ENCODE data around the gene GTF2A1.
"Not testable (repeated sequence)": the region's sequence is repeated elsewhere in the genome, so short reads cannot be mapped to it uniquely, and the experiment has no call there.

DNA sequence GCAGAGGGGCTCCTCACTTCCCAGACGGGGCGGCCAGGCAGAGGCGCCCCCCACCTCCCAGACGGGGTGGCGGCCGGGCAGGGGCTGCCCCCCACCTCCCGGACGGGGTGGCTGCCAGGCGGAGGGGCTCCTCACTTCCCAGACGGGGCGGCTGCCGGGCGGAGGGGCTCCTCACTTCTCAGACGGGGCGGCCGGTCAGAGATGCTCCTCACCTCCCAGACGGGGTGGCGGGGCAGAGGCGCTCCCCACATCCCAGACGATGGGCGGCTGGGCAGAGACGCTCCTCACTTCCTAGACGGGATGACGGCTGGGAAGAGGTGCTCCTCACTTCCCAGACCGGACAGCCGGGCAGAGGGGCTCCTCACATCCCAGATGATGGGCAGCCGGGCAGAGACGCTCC, 23.7 kb upstream of the GTF2A1 start:
- not testable (repeated sequence) for TF ChIP-seq POLR2A (IDR thresholded peaks at IDR 0.05; ENCODE audit: low read depth, low read length); MYC (IDR thresholded peaks at IDR 0.05; ENCODE audit: low read depth, low read length); JUN (IDR thresholded peaks at IDR 0.05; ENCODE audit: borderline replicate concordance, insufficient read depth, insufficient read length, low read depth); EZH2 (IDR thresholded peaks at IDR 0.05; ENCODE audit: borderline replicate concordance, low read depth, low read length, severe bottlenecking); POLR2AphosphoS5 (IDR thresholded peaks at IDR 0.05; ENCODE audit: insufficient read depth, low read depth, low read length); FOS (IDR thresholded peaks at IDR 0.05; ENCODE audit: borderline replicate concordance, insufficient read depth, low read length)
- TF ChIP-seq, protein P1, sequence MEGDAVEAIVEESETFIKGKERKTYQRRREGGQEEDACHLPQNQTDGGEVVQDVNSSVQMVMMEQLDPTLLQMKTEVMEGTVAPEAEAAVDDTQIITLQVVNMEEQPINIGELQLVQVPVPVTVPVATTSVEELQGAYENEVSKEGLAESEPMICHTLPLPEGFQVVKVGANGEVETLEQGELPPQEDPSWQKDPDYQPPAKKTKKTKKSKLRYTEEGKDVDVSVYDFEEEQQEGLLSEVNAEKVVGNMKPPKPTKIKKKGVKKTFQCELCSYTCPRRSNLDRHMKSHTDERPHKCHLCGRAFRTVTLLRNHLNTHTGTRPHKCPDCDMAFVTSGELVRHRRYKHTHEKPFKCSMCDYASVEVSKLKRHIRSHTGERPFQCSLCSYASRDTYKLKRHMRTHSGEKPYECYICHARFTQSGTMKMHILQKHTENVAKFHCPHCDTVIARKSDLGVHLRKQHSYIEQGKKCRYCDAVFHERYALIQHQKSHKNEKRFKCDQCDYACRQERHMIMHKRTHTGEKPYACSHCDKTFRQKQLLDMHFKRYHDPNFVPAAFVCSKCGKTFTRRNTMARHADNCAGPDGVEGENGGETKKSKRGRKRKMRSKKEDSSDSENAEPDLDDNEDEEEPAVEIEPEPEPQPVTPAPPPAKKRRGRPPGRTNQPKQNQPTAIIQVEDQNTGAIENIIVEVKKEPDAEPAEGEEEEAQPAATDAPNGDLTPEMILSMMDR (IDR thresholded peaks at IDR 0.05; ENCODE audit: extremely low read depth in 1 of 2, insufficient read depth in 1 of 2, low read depth in 1 of 2, low read length in 2 of 2), result not testable (repeated sequence)
- TF ChIP-seq, protein P2, sequence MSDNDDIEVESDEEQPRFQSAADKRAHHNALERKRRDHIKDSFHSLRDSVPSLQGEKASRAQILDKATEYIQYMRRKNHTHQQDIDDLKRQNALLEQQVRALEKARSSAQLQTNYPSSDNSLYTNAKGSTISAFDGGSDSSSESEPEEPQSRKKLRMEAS (IDR thresholded peaks at IDR 0.05; ENCODE audit: insufficient read depth, insufficient read length), result not testable (repeated sequence)
